ENCODE measurements around the gene OR10H1.
A peak's percentile ranks its signal among the peaks of the same experiment; 100 is the strongest.
"Not testable (repeated sequence)": the region's sequence is repeated elsewhere in the genome, so short reads cannot be mapped to it uniquely, and the experiment has no call there.

The OR10H1 gene, protein sequence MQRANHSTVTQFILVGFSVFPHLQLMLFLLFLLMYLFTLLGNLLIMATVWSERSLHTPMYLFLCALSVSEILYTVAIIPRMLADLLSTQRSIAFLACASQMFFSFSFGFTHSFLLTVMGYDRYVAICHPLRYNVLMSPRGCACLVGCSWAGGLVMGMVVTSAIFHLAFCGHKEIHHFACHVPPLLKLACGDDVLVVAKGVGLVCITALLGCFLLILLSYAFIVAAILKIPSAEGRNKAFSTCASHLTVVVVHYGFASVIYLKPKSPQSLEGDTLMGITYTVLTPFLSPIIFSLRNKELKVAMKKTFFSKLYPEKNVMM

DNA sequence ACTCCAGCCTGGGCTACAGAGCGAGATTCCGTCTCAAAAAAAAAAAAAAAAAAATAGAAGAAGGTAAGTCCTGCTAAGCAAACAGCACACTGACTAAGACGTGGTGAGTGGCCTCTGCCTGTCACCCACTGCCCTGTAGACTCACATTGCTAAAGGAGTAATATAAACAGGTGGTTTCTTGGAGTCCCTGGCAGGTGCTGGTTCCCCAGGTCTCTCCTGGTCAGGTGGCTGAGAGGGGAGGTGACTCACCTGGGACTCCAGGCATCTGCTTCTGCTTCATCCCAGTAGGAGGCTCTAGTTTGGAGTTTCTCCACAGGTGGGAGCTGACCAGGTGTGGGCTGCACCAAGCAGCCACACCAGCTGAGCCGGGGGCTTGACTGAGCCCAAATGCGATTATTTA lies at the start of gene OR10H1:
Gene OR10H1, minus strand, starts transcription at position 359 of the 400 bp plus-strand sequence. CDS start 7,627 bp downstream, outside the sequence.
- DNase-seq = no peak

DNA sequence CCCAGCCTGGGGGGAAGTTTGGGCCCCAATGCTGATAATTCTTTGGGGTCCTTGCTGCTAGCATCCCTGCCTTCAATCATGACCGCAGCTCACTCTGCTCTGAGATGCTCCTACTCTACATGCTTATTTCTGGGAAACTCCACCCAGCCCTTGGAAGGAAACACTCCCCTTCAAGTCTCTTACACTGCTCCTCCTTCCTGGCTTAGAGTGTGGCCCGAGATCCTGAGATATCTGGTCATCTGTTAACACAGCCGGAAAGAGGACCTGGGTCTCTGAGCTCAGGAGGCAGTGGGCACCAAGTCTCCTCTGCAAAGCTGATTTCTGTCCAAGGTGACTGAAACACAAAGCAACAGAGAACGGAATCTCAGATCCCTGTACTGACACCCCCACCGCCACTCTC lies 49.4 kb upstream of the OR10H1 start:
- DNase-seq = no peak

DNA sequence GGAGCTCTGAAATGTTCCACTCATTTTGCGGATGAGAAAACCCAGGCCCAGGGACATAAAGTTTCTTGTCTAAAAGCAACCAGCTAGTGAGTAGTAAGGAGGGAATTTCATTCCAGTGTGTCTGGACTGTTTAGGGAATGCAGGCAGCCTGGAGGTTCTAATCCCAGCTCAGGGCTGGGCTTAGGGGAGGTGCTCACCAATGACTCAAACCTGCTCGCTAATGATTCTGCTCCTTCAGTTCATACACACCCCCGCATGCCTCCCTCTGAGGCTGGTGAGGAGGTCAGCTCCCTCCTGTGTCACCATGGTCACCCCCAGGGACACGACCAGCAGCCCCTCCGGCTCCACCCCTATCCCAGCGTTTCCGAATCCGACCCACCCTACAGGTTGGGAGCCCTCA lies 47.8 kb upstream of the OR10H1 start:
- DNase-seq = no peak

DNA sequence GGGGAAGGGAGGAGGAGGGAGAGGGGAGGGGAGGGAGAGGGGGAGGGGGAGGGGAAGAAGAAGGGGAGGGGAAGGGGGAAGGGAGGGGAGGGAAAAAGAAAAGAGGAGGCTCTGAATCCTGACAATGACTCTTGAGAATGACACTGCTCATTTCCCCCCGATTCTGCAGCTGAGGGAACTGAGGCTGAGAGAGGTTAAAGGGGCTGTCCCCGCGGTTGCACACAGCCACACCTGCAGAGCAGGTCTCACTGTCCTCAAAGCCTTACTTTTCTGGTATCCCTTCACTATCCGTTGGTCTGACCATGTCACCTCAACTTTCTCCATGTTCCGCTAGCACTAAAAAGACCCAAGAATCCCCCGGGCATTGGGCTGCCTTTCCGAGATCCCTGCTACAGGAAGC lies 47.0 kb upstream of the OR10H1 start:
- DNase-seq = no peak

DNA sequence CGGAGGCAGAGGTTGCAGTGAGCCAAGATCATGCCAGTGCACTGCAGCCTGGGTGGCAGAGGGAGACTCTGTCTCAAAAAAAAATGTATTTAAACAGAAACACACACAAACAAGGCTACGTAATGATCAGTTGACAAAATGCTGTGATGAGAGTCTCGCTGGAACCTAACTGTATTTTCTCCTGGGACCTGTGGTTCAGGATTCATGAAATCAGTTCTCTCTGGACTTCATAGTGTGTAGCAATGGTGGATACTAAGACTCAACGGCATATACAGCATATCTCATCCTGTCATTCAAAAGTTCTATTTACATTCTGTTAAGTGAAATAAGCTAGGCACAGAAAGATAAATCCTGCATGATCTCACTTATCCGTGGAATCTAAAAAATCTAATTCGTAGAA lies 45.1 kb upstream of the OR10H1 start:
- no peak for DNase-seq

DNA sequence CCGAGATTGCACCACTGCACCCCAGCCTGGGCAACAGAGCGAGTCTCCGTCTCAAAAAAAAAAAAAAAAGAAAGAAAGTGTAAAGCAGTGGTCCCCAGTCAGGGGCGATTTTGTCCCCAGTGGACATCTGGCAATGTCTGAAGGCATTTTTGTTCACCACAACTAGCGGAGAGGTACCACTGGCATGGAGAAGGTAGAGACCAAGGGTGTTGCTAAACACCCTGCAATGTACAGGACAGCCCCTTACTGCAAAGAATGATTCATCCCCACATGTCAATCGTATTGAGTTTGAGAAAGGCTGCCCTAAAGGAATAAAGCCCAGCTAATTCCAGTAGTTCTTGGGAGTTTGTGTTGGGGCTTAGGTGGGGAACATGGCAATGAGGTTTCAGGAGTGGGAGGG lies 43.7 kb upstream of the OR10H1 start:
- DNase-seq = no peak

DNA sequence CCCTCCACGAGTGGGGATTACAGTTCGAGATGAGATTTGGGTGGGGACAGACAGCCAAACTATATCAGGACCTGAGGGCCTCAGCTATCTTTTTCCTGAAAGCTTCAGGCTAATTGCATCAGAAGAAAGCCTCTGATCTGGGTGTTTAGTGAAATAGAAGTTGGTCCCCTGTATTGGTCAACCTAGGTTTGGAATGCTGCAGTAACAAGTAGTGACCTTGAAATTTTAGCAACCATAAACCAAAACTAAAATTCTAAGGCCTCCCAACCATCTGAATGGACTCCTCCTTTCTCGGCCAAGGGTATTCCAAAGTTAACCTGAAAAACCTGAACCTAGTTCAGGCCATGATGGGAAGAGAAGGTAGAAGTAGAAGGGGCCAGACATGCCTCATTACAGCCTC lies 34.9 kb upstream of the OR10H1 start:
- no peak for DNase-seq

DNA sequence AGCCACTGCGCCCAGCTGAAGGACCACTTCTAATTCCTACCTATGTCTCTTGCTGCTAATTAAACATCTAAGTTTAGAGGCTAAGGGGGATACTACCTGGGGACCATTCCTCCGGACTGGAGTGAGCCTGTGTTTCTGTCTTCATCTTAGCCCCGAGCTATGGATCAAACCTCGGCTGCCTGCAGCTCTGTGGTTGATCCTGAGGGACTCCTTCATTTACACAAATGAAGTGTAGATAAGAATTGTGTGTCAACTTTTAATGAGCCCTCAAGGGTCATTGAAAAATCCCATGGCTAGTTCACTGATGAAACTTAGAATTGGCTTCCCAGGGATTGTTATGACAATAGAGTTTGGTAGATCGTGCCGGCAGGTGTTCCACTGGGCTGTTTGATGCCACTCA lies 31.5 kb upstream of the OR10H1 start:
- no peak for DNase-seq

DNA sequence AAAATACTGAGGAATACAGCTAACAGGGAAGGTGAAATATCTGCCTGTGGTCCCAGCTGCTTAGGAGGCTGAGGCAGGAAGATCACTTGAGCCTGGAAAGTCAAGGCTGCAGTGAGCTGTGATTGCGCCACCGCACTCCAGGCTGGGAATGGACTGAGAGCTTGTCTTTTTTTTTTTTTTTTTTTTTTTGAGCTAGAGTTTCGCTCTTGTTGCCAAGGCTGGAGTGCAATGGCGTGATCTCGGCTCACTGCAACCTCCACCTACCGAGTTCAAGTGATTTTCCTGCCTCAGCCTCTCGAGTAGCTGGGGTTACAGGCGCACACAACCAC lies 28.4 kb upstream of the OR10H1 start:
- not testable (repeated sequence) for DNase-seq

DNA sequence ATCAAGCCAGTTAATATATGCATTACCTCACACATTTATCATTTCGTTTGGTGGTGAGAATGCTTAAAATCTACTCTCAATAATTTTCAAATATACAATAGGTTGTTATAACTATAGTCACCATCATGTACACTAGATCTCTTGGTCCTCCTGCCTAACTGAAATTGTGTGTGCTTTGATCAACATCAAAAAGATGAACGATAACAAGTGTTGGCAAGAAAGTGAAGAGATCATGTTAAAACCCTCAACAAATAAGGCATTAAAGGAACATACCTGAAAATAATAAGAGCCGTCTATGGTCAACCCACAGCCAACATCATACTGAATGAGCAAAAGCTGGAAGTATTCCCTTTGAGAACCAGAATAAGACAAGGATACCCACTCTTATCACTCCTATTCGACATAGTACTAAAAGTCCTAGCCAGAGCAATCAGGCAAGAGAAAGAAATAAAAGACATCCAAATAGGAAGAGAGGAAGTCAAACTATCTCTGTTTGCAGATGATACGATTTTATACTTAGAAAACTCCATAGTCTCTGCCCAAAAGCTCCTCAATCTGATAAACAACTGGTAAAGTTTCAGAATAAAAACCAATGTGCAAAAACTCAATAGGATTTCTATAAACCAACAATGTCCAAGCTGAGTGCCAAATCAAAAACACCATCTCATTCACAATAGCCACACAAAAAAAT lies 27.9 kb upstream of the OR10H1 start:
- DNase-seq = no peak

DNA sequence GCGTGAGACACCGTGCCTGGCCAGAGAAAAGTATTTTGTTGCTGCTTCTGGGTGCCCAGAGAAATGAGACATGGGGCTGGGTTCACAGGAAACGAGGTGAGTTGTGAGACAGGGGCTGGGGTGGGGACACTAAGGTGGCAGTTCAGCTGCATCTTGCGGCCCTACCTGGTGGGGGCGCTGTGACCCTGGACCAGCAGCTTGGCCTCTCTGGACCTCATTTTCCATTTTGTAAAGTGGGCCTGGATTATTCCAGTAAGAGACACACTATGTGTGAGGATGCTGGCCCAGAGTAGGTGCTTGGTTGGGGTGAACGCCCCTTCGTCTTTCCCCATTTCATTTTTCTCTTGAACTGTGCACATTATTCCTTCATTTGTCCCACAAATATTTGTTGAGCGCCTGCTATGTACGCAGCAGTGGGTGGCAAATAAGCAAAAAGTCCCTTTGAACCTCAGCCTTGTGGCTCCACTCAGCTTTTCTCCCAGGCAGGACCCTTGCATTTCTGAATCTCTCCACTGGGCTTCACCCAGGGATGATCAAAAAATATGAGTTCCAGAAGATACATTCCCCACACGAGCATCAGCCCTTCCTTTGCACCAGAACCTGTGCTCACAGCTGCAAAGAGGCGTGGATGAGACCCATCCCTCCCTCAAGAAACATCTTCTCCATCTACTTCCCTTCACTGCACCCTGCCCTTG lies 26.6 kb upstream of the OR10H1 start:
- DNase-seq = peak; percentile 40

DNA sequence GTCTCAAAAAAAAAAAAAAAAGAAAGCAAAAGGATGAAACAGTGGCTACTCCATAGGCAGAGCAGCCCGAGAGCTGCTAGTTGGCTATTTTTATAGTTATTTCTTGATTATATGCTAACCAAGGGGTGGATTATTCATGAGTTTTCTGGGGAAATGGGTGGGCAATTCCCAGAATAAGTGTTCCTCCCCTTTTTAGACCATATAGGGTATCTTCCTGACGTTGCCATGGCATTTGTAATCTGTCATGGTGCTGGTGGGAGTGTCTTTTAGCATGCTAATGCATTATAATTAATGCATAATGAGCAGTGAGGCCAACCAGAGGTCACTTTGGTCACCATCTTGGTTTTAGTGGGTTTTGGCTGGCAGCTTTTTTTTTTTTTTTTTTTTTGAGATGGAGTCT lies 25.4 kb upstream of the OR10H1 start:
- DNase-seq = no peak

DNA sequence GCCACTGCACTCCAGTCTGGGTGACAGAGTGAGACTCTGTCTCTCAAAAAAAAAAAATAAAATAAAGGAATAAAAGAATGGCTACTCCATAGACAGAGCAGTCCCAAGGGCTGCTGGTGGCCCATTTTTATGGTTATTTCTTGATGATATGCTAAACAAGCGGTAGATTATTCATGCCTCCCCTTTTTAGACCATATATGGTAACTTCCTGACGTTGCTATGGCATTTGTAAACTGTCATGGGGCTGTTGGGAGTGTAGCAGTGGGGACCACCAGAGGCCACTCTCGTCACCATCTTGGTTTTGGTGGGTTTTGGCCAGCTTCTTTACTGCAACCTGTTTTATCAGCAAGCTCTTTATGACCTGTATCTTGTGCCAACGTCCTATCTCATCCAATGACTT lies 24.4 kb upstream of the OR10H1 start:
- DNase-seq = not testable (repeated sequence)

DNA sequence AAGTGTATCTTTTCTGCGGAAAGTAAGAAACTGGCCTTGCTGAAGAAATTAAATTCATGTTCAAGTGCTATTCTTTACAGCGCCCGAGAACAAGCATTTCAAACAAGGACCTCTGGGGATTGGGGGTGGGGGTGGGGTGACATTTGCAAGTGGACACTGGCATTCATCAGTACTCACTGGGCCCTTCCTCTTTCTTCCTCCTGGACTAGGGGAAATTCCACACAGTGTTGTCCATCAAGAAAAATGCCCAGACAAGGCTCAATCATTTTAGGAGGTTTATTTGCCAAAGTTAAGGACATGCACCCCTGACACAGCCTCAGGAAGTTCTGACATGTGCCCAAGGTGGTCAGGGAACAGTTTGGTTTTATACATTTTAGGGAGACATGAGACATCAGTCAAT lies 22.9 kb upstream of the OR10H1 start:
- DNase-seq = no peak

DNA sequence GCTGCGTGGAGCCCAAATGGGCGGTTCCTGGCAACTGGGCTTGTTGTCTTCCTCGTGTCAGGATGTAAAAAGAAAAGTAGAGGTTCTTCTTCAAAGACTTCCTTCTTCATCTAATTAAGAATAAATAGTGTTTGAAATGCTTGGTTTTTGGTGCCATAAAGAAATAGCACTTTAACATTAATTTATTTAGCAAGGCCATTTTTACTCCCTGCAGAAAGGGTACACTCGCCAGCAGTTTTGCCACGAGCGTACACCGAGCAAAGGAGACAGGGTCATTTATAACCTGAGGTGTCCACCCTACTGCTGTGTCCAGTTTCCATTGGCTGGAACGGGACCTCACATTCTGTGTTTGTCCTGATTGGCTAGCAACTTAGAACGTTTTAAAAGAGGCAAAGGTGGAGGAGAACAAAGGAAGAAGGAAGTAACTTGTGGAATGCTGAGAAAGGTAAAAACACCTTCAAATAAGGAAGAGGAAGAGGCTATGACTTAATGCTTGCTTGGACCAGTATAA lies 21.8 kb upstream of the OR10H1 start:
- no peak for DNase-seq

DNA sequence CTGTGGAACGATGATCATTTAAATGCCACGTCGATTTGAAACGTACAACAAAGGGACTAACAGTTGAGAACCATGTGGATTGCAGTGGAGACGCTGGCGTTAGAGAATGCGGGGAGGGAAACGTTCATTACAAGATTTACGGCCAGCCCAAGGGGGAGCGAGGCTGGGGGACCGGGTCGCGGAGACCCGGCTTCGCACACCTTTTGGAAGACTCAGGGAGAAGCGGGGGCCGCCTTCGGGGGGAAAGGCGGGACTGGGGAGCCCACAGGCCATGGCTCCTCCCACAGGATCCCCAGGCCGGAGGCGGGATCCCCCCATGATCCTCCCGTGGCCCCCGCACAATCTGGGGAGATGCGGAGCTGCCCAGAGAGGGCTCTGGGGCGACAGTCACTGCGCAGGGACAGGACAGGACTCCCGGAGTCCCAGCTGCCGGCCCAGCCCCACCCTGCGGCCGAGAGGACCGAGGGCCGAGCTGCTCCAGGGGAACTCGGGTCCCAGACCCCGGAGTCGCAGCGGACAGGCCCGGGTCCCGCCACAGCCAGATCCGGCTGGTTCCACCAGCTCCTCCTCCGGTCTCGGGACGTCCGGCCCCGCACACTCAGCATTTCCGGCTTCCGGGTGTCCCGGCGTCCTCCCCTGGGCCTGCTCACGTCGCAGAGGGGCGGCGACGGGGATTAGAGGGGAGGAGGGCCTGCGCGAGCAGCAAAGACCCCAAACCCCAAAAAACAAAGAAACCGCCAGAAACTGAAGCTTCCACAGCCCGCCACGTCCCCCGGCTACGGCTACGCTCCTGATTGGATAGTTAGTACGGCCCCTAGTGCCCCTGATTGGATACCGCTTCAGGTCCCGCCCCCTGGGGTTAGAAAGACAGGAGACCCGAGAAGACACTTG lies 21.1 kb upstream of the OR10H1 start:
- peak; percentile 96 for DNase-seq

DNA sequence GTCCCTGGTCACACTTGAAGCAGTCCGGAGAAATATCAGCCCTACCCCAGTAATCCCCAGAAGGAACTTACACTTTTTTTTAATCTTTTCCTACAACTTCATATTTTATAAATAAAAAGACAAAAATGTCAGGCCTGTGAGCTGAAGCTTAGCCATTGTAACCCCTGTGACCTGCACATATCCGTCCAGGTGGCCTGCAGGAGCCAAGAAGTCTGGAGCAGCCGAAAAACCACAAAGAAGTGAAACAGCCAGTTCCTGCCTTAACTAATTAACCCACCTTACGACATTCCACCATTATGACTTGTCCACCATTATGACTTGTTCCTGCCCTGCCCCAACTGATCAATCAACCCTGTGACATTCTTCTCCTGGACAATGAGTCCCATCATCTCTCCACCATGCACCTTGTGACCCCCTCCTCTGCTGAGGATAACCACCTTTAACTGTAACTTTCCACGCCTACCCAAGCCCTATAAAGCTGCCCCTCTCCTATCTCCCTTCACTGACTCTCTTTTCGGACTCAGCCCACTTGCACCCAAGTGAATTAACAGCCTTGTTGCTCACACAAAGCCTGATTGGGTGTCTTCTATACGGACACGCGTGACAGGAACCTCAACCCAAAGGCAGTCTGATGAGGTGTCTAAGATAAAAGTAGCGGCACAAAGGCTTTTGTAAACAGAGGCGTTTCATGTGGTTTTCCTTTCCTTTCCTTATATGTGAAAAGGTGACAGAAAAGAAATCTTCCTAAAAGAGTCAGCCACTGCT lies 20.3 kb upstream of the OR10H1 start:
- peak; percentile 42 for DNase-seq

DNA sequence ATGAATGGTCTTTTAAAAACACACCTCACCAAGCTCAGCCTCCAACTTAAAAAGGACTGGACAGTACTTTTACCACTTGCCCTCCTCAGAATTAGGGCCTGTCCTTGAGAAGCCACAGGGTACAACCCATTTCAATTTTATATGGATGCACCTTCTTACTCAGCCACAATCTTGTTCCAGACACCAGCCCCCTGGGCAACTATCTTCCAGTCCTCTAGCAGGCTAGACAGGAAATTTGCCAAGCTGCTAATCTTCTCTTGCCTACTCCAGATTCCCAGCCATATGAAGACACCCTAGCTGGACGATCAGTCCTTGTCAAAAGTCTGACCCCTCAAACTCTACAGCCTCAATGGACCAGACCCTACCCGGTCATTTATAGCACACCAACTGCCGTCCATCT lies 18.8 kb upstream of the OR10H1 start:
- not testable (repeated sequence) for DNase-seq

DNA sequence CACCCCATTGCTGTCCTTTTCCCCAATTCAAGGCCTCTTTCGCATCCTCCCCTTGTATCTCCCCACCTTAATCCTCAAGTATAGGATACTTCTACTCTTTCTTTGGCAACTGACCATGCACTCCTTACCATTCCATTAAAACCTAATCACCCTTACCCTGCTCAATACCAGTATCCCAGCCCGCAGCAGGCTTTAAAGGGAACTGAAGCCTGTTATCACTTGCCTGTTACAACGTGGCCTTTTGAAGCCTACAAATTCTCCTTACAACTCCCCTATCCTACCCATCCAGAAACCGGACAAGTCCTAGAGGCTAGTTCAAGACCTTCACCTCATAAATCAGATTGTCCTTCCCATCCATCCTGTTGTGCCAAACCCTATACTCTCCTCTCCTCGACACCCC lies 16.2 kb upstream of the OR10H1 start:
- DNase-seq = no peak

DNA sequence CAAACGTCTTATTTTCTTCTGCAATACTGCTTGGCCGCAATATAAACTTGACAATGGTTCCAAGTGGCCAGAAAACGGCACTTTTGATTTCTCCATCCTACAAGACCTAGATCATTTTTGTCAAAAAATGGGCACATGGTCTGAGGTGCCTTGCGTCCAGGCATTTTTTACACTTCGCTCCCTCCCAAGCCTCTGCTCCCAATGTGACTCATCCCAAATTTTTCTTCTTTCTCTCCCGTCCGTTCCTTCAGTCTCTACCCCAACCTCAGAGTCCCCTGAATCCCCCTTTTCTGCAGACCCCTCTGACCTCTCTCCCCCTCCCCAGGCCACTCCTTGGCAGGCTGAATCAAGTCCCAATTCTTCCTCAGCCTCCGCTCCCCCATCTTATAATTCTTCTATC lies 14.3 kb upstream of the OR10H1 start:
- DNase-seq = no peak

DNA sequence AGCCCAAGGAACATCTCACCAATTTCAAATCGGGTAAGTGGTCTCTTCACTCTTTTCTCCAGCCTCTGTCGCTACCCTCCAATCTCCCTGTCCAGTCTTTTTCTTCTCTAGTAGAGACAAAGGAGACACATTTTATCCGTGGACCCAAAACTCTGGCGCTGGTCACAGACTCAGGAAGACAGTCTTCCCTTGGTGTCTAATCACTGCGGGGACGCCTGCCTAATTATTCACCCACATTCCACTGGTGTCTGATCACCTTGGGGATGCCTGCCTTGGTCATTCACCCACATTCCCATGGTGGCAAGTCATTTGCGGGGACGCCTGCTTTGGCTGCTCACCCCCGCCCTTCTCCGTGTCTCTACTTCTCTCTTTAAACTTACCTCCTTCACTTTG lies 13.8 kb upstream of the OR10H1 start:
- no peak for DNase-seq

DNA sequence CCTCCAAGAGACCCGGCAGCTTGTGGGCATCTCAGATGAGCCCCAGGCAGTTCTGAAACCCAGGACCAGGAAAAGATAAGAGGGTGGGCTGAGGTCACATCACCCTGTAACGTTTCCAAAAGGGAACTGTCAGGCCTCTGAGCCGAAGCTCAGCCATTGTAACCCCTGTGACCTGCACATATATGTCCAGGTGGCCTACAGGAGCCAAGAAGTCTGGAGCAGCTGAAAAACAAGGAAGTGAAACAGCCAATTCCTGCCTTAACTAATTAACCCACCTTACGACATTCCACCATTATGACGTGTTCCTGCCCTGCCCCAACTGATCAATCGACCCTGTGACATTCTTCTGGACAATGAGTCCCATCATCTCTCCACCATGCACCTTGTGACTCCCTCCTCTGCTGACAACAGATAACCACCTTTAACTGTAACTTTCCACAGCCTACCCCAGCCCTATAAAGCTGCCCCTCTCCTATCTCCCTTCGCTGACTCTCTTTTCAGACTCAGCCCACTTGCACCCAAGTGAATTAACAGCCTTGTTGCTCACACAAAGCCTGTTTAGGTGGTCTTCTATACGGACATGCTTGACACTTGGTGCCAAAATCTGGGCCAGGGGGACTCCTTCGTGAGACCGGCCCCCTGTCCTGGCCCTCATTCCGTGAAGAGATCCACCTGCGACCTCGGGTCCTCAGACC lies 13.3 kb upstream of the OR10H1 start:
- DNase-seq = not testable (repeated sequence)

Measured in activated CD4-positive, alpha-beta T cell treated with anti-CD3 and anti-CD28 coated beads for 48 hours (primary cell).